ENCODE results near the gene KBTBD4.
A peak's percentile ranks its signal among the peaks of the same experiment; 100 is the strongest.

KBTBD4 gene

GRCh38 chr11:47583844-47584243, 5.1 kb upstream of the KBTBD4 start:
- no peak overlapping the region for H3K27ac ChIP-seq
- H3K27me3 ChIP-seq: no peaks in the 10 kb centered on the region
- H3K9ac ChIP-seq: no peak overlapping the region
- no peaks in the 10 kb centered on the region for H3K9me3 ChIP-seq
- H3K36me3 ChIP-seq: peaks cover 67% of the 10 kb centered on the region
- no peak for TF ChIP-seq Cebpa-rat (IDR thresholded peaks at IDR 0.05)
- no peaks in the 10 kb centered on the region for H4K20me1 ChIP-seq
- peaks cover 29% of the 10 kb centered on the region for H3K4me1 ChIP-seq
- no peak overlapping the region for H3K4me3 ChIP-seq
- H3K4me2 ChIP-seq: no peak overlapping the region

GRCh38 chr11:47577460-47578041, 1.2 kb downstream of the KBTBD4 start:
- Histone ChIP-seq H3K27ac (0 out of 2 replicates have a peak overlapping the region, but pooled peaks have one; percentile 86), H3K4me2 (peak overlapping the region; percentile 94)
- TF ChIP-seq Cebpa-rat (IDR thresholded peaks at IDR 0.05): no peak

GRCh38 chr11:47573321-47573720, 5.4 kb downstream of the KBTBD4 start:
- no peak for TF ChIP-seq Cebpa-rat (IDR thresholded peaks at IDR 0.05)
- Histone ChIP-seq H3K4me1 (peaks cover 21% of the 10 kb centered on the region), H3K4me3 (no peak overlapping the region), H3K27ac (no peak overlapping the region), H3K4me2 (no peak overlapping the region), H3K27me3 (no peaks in the 10 kb centered on the region), H3K9me3 (no peaks in the 10 kb centered on the region), H4K20me1 (peaks cover 65% of the 10 kb centered on the region), H3K9ac (no peak overlapping the region), H3K36me3 (peaks cover 96% of the 10 kb centered on the region)

More at GRCh38 chr11:47577460-47578041, 1.2 kb downstream of the KBTBD4 start:
- peaks cover 33% of the 10 kb centered on the region for H4K20me1 ChIP-seq
- H3K36me3 ChIP-seq: peaks cover 78% of the 10 kb centered on the region
- H3K9me3 ChIP-seq: no peaks in the 10 kb centered on the region
- peak overlapping the region; percentile 88 for H3K9ac ChIP-seq
- H3K4me3 ChIP-seq: peak overlapping the region; percentile 81
- H3K4me1 ChIP-seq: peaks cover 35% of the 10 kb centered on the region
- no peaks in the 10 kb centered on the region for H3K27me3 ChIP-seq

- Histone ChIP-seq H3K4me1 (peaks cover 16% of the 10 kb centered on the region), H3K27ac (no peak overlapping the region), H3K27me3 (no peaks in the 10 kb centered on the region), H4K20me1 (peaks cover 61% of the 10 kb centered on the region), H3K36me3 (peaks cover 98% of the 10 kb centered on the region), H3K4me3 (no peak overlapping the region), H3K9ac (no peak overlapping the region), H3K4me2 (no peak overlapping the region), H3K9me3 (no peaks in the 10 kb centered on the region)
- TF ChIP-seq Cebpa-rat (IDR thresholded peaks at IDR 0.05): no peak
Measured at GRCh38 chr11:47572715-47573255, 6.0 kb downstream of the KBTBD4 start.

- H3K4me3 ChIP-seq: no peak overlapping the region
- H4K20me1 ChIP-seq: peaks cover 55% of the 10 kb centered on the region
- H3K4me1 ChIP-seq: peaks cover 12% of the 10 kb centered on the region
- H3K9ac ChIP-seq: no peak overlapping the region; the same call in 1 of the 2 replicates
- peaks cover 92% of the 10 kb centered on the region for H3K36me3 ChIP-seq
- no peaks in the 10 kb centered on the region for H3K27me3 ChIP-seq
- no peaks in the 10 kb centered on the region for H3K9me3 ChIP-seq
- TF ChIP-seq Cebpa-rat (IDR thresholded peaks at IDR 0.05): no peak
- no peak overlapping the region for H3K27ac ChIP-seq
- H3K4me2 ChIP-seq: no peak overlapping the region
Measured at GRCh38 chr11:47571895-47572294, 6.9 kb downstream of the KBTBD4 start.

GRCh38 chr11:47571357-47571729, 7.4 kb downstream of the KBTBD4 start:
- TF ChIP-seq Cebpa-rat (IDR thresholded peaks at IDR 0.05): no peak

GRCh38 chr11:47570651-47571356, 8.0 kb downstream of the KBTBD4 start:
- H3K4me1 ChIP-seq: peaks cover 14% of the 10 kb centered on the region
- H3K27me3 ChIP-seq: no peaks in the 10 kb centered on the region
- no peak overlapping the region for H3K27ac ChIP-seq
- no peak overlapping the region for H3K9ac ChIP-seq
- peaks cover 81% of the 10 kb centered on the region for H3K36me3 ChIP-seq
- H3K9me3 ChIP-seq: no peaks in the 10 kb centered on the region
- TF ChIP-seq Cebpa-rat (IDR thresholded peaks at IDR 0.05): no peak
- peaks cover 55% of the 10 kb centered on the region for H4K20me1 ChIP-seq
- no peak overlapping the region for H3K4me3 ChIP-seq
- no peak overlapping the region for H3K4me2 ChIP-seq

More at GRCh38 chr11:47571357-47571729, 7.4 kb downstream of the KBTBD4 start:
- Histone ChIP-seq H3K9ac (no peak overlapping the region), H3K9me3 (no peaks in the 10 kb centered on the region), H3K4me1 (peaks cover 12% of the 10 kb centered on the region), H3K27ac (no peak overlapping the region), H3K4me2 (no peak overlapping the region), H3K36me3 (peaks cover 86% of the 10 kb centered on the region), H3K4me3 (no peak overlapping the region), H3K27me3 (no peaks in the 10 kb centered on the region), H4K20me1 (peaks cover 55% of the 10 kb centered on the region)

- TF ChIP-seq Cebpa-rat (IDR thresholded peaks at IDR 0.05): no peak
Measured at GRCh38 chr11:47569646-47570045, 9.1 kb downstream of the KBTBD4 start.

DNA sequence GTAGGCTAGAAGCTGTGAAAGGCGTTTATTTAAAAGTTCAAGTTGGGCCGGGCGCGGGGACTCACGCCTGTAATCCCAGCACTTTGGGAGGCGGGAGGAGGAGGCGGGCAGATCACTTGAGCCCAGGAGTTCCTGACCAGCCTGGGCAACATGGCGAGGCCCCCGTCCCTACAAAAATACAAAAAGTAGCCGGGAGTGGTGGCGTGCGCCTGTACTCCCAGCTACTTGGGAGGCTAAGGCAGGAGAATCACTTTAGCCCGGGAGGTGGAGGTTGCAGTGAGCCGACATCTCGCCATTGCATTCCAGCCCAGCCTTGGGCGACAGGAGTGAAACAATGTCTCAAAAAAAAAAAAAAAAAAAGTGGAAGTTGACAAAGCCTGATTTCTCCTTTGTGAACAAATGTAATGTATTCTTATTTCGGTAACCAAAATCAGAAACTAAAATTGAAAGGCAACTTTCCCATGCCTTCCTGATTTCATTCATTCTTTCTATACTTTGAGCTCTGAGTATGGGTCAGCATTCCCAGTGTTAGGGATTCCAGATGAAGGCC, 12.5 kb downstream of the KBTBD4 start:
- peaks cover 25% of the 10 kb centered on the region for H3K4me1 ChIP-seq
- no peak for TF ChIP-seq Cebpa-rat (IDR thresholded peaks at IDR 0.05)

More at GRCh38 chr11:47569646-47570045, 9.1 kb downstream of the KBTBD4 start:
- Histone ChIP-seq H3K4me2 (no peak overlapping the region), H3K9me3 (no peaks in the 10 kb centered on the region), H3K4me1 (peaks cover 20% of the 10 kb centered on the region), H3K9ac (no peak overlapping the region), H3K4me3 (no peak overlapping the region), H3K36me3 (peaks cover 69% of the 10 kb centered on the region), H3K27me3 (no peaks in the 10 kb centered on the region), H4K20me1 (peaks cover 52% of the 10 kb centered on the region), H3K27ac (no peak overlapping the region)

More for the DNA sequence above, 12.5 kb downstream of the KBTBD4 start:
- Histone ChIP-seq H3K36me3 (peaks cover 35% of the 10 kb centered on the region), H4K20me1 (peaks cover 19% of the 10 kb centered on the region), H3K9ac (peak overlapping the region; percentile 92), H3K27ac (peak overlapping the region; percentile 89), H3K4me2 (peak overlapping the region; percentile 93), H3K9me3 (no peaks in the 10 kb centered on the region), H3K27me3 (no peaks in the 10 kb centered on the region), H3K4me3 (peak overlapping the region; percentile 83)
